Measurements from ENCODE around the gene KRT15. TPM values are rescaled to one million over a fixed set of nuclear protein-coding genes. Genes with fewer than 3 reads are reported as not detected.

Gene KRT15
- total and polyA plus RNA-seq, 2 of the 8 experiments (the other 6 are each of a cell fraction or from before 2014, with no cell fraction given) = 0.11 to 0.13 TPM

GRCh38 chr17:41548844-41549595 is 30.3 kb upstream of the KRT15 start (continued):
- TF ChIP-seq, protein P1, sequence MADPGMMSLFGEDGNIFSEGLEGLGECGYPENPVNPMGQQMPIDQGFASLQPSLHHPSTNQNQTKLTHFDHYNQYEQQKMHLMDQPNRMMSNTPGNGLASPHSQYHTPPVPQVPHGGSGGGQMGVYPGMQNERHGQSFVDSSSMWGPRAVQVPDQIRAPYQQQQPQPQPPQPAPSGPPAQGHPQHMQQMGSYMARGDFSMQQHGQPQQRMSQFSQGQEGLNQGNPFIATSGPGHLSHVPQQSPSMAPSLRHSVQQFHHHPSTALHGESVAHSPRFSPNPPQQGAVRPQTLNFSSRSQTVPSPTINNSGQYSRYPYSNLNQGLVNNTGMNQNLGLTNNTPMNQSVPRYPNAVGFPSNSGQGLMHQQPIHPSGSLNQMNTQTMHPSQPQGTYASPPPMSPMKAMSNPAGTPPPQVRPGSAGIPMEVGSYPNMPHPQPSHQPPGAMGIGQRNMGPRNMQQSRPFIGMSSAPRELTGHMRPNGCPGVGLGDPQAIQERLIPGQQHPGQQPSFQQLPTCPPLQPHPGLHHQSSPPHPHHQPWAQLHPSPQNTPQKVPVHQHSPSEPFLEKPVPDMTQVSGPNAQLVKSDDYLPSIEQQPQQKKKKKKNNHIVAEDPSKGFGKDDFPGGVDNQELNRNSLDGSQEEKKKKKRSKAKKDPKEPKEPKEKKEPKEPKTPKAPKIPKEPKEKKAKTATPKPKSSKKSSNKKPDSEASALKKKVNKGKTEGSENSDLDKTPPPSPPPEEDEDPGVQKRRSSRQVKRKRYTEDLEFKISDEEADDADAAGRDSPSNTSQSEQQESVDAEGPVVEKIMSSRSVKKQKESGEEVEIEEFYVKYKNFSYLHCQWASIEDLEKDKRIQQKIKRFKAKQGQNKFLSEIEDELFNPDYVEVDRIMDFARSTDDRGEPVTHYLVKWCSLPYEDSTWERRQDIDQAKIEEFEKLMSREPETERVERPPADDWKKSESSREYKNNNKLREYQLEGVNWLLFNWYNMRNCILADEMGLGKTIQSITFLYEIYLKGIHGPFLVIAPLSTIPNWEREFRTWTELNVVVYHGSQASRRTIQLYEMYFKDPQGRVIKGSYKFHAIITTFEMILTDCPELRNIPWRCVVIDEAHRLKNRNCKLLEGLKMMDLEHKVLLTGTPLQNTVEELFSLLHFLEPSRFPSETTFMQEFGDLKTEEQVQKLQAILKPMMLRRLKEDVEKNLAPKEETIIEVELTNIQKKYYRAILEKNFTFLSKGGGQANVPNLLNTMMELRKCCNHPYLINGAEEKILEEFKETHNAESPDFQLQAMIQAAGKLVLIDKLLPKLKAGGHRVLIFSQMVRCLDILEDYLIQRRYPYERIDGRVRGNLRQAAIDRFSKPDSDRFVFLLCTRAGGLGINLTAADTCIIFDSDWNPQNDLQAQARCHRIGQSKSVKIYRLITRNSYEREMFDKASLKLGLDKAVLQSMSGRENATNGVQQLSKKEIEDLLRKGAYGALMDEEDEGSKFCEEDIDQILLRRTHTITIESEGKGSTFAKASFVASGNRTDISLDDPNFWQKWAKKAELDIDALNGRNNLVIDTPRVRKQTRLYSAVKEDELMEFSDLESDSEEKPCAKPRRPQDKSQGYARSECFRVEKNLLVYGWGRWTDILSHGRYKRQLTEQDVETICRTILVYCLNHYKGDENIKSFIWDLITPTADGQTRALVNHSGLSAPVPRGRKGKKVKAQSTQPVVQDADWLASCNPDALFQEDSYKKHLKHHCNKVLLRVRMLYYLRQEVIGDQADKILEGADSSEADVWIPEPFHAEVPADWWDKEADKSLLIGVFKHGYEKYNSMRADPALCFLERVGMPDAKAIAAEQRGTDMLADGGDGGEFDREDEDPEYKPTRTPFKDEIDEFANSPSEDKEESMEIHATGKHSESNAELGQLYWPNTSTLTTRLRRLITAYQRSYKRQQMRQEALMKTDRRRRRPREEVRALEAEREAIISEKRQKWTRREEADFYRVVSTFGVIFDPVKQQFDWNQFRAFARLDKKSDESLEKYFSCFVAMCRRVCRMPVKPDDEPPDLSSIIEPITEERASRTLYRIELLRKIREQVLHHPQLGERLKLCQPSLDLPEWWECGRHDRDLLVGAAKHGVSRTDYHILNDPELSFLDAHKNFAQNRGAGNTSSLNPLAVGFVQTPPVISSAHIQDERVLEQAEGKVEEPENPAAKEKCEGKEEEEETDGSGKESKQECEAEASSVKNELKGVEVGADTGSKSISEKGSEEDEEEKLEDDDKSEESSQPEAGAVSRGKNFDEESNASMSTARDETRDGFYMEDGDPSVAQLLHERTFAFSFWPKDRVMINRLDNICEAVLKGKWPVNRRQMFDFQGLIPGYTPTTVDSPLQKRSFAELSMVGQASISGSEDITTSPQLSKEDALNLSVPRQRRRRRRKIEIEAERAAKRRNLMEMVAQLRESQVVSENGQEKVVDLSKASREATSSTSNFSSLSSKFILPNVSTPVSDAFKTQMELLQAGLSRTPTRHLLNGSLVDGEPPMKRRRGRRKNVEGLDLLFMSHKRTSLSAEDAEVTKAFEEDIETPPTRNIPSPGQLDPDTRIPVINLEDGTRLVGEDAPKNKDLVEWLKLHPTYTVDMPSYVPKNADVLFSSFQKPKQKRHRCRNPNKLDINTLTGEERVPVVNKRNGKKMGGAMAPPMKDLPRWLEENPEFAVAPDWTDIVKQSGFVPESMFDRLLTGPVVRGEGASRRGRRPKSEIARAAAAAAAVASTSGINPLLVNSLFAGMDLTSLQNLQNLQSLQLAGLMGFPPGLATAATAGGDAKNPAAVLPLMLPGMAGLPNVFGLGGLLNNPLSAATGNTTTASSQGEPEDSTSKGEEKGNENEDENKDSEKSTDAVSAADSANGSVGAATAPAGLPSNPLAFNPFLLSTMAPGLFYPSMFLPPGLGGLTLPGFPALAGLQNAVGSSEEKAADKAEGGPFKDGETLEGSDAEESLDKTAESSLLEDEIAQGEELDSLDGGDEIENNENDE (IDR thresholded peaks at IDR 0.05; ENCODE audit: insufficient replicate concordance, low read length) = peak; percentile 24
- 0 out of 4 replicates have a peak, but pooled peaks of 1 of the 2 experiments have one; percentile 27 for TF ChIP-seq HDAC2 (IDR thresholded peaks at IDR 0.05; ENCODE audit: borderline replicate concordance in 1 of 2, low read depth in 2 of 2, low read length in 2 of 2)
- TF ChIP-seq CEBPB (IDR thresholded peaks at IDR 0.05; ENCODE audit: low read depth, low read length) = no peak
- 0 out of 2 replicates have a peak, but pooled peaks have one; percentile 7 for TF ChIP-seq TCF12 (IDR thresholded peaks at IDR 0.05; ENCODE audit: low read depth, low read length)
- no peak for TF ChIP-seq RFX5 (IDR thresholded peaks at IDR 0.05; ENCODE audit: borderline replicate concordance, low read depth, low read length)
- TF ChIP-seq GTF2F1 (IDR thresholded peaks at IDR 0.05; ENCODE audit: borderline replicate concordance, low read depth, low read length) = no peak
- TF ChIP-seq SRF (IDR thresholded peaks at IDR 0.05; ENCODE audit: low read depth, low read length) = no peak
- TF ChIP-seq SIN3A (conservative IDR thresholded peaks at IDR 0.05 in 1 of 2, IDR thresholded peaks at IDR 0.05 in 1 of 2; ENCODE audit: low read depth in 1 of 2, low read length in 2 of 2) = 0 out of 4 replicates have a peak, but pooled peaks of 1 of the 2 experiments have one; percentile 31
- no peak for TF ChIP-seq BCL11A (IDR thresholded peaks at IDR 0.05; ENCODE audit: low read depth in 2 of 2, low read length in 2 of 2)
